Endothelial cell of hepatic sinusoid (primary cell): ENCODE data around the gene TRIL.

ENCODE experiments used
- in situ Hi-C: cut with HindIII; loops from 2 replicates; pipeline ENCODE4 v1.10.0; 2017; ENCODE audit warnings: low sequenced_read_pairs

The TRIL gene

GRCh38 chr7:28984217-28984616 is 26.1 kb upstream of the TRIL start:
- in situ Hi-C loops: no loop called here

DNA sequence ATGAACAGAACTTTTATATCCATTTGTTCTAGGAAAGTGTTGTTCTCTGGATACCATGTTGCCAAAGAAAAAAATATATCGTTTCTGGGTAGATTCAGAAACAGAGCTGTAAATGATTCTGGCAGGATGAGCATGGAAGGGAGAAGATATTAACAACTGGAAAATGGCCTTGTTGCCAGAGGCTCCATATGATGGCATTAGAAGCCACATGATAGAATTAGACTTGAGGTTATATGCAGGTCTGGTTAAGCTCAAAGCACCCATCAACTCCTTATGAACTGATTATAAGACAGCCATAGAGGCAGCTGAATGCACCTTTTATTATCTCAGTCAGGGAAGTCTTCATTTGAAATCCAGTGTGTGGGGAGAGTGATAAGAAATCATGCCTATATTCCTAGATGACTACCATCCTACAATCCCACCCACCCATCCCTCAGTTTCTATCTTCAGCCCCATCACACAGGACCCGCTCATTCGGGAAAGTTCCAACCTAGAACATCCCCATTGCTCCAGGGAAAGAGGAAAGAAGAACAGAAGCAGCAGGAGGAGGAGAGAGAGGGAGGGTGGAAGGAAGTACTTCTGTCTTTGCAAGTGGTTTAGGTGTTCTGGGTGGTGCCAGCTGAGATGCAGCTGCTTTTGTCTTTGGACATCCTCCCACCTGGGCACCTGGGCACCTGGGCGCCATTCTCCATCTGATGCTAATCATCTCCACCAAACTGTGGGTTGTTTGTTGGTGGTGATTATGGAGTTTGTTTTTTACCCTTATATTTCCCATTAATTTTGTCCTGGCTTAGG is 25.5 kb upstream of the TRIL start:
- in situ Hi-C loops: no loop called here

DNA sequence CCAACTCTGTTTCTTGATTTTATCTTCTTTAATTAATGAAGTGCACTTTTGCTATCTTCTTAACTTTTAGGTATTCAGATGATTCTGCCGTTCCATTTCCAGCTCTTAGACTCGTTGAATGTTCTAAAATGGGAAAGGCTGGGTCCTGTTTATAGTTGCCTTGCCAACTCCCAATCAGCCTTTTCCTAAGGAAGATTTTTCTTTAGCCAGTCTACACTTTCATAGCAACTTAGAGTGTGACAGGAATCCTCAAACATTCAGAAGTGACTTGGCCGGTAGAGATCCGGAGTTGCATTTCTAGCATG is 23.0 kb upstream of the TRIL start:
- in situ Hi-C loops: no loop called here

- in situ Hi-C loops: no loop called here
Measured at GRCh38 chr7:28980451-28981160, 22.5 kb upstream of the TRIL start.

- in situ Hi-C loops: no loop called here
Measured at GRCh38 chr7:28979776-28980175, 21.6 kb upstream of the TRIL start.

DNA sequence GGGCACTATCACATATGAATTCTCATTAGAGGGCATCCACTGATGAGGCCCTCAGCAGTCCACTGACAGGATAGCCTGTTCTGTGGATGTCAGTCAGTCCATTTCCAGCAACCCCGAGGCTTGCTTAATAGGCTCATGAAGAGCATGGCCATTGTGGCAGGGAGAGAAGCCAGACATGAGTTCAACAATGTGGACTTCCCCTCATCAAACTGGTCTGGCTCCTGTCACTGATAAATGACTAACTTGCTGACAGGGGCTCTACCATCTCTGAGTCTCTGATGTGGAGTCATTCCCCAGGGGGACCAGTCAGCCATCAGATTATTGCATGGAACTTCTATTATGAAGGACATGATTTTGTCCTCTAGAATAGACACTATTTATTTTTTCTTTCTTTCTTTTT is 19.8 kb upstream of the TRIL start:
- in situ Hi-C loops: no loop called here

DNA sequence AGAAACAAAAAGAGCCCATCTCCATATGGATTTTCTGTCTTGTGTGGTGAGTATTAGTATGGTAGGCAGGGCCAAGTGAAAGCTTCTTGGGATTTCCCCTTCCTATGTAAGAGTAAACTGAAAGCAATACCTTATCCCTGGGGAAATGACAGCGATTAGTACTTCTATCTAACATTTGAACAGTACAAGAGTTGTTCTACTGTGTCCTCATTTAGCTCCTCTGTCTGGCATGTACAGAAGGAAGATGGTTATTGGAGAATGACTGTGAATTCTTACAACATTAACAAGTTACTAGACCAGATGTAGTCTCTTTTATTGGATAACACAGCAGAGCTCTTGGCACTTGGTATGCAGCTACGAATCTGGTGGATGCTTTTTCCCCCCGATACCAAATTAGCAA is 17.9 kb upstream of the TRIL start:
- in situ Hi-C loops: no loop called here

GRCh38 chr7:28973591-28973990 is 15.5 kb upstream of the TRIL start:
- in situ Hi-C loops: no loop called here

DNA sequence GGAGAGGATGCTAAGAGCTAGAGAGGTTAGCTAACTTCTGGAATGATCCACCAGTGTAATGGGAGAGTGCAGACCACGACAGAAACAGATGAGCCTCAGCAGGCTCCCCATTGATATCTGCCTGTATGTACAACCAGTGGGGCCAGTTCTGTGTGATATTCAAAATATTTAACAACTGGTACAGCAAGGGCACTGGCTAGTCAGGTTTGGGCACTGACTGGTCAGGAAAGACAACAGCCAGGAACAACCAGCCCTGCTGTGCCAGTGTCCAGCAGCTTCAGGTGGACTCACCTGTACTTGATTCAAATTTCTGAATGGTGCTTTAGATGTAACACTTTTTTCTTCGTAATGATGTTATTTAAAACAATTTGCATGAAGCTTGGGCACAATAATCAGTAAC is 5.9 kb upstream of the TRIL start:
- in situ Hi-C loops: no loop called here

DNA sequence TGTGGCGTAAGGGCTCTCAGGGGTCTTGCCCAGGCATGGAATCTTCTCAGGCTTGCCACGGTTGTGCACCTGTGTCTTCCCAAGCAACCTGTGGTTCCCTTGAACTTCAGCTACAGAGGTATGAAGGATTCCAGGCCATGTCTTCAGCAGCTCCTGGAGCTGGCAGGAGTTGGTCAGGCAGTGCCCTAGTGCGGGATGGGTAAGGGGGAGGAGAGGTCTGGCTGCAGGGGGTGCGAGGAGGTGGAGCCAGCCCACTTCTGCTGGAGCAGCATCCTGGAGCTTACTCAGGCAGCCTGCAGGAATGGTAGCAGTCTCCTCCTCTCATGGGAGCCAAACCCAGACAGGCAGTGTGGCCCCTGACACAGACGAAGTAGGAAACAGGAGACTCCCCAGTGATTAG is 3.8 kb upstream of the TRIL start:
- in situ Hi-C loops: no loop called here

GRCh38 chr7:28960071-28960840 is 2.1 kb upstream of the TRIL start:
- in situ Hi-C loops: no loop called here

DNA sequence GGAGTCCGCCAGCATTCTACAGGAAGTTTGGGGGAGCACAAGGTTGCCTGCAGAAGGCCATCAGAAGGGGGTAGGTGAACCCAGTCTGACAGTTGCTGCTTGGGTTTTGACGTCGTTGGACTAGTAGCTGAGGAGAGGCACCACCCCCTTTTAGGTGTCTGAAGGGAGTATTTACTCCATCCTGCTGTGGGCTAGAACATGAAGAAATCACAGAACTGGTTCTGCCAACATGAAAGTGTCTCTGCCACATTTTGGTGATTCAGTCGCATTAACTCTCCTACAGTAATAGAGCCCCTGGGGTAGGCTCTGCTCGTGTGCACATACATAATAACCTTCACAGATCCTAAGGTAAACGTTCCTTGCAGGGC is 834 bp upstream of the TRIL start:
- in situ Hi-C loops: no loop called here

DNA sequence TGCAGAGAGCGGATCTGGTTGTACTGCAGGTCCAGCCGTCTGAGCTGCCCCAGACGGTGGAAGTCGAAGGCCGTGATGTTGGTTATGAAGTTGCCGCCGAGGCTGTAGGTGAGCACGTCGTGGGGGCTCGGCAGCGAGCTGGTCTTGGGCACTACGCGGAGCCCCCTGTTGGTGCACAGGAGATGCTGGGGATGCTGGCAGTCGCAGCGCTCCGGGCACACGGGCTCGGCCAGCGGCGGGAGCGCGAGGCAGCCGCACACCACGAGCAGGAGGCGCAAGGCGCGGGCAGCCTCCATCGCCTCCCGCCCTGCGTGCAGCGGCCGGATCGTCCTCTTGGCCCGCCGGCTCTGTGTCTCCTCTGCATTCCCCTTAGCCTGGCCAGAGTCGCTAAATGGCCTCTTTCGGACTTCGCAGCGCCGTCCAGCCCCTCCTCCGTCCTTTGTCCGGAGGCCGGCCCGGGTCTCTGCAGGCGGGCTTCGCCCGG is 337 bp downstream of the TRIL start:
- in situ Hi-C loops: no loop called here

- in situ Hi-C loops: no loop called here
Measured at GRCh38 chr7:28957064-28957750, 923 bp downstream of the TRIL start.

DNA sequence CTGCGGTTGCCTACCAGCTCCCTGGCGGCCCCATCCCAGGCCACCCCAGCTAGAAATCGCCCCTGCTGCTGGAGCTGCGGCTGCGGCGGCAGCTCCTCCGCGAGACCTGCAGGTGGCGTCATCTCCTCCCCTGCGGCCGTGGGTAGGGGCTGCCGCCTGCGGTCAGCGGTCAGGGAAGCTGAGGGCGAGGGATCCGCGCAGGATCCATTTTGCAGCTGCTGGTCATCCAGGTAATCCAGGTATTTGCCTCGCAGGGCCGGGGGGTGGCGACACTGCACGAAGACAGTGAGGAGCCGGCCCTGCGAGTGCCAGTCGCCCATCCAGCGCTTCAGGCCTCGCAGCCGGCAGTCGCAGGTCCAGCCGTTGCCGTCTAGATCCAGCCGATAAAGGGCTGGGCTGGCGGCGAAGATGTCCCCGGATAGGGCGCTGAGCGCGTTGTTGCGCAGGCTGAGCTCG is 1.5 kb downstream of the TRIL start:
- in situ Hi-C loops: no loop called here

DNA sequence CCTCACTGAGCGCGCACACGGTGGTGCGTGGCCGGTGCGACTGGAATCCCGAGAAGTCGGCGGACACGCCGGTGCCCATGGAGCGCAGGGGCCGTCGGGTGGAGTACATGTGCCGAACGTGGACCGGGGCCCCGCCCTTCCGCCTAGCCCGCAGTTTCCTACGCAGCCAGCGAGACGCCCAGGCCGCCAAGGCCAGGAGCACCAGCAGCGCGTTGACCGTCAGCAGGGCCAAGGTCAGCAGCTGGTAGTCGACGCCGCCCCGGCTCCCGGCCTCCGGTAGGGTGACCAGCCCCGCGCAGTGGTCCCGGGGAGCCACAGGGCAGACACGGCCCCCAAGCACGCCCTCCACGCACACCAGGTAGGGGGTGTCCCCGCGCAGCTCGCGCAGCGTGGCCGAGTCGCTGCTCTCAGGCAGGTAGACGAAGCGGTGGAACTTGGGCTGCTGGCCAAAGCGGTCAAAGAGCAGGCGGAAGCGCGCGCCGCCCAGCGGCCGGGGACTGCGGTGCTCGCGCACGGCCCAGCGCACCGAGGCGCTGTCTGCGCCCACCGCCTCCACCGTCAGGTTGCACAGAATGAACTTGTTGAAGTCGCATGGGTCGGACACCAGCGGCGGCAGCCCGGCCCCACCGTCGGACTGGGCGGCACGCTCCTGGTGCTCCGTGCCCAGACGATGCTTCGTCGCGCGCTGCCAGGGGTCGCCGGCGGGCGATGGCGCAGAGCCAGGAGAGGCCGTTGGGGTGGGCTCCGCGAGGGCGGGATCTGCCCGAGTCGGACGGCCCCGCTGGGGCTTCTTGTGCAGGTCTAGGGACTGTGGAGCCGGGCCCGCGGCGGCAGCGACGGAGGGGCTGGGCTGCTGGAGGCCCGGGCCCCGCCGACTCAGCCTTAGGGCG is 2.2 kb downstream of the TRIL start:
- in situ Hi-C loops: no loop called here

GRCh38 chr7:28955356-28955717 is 2.8 kb downstream of the TRIL start:
- in situ Hi-C loops: no loop called here

DNA sequence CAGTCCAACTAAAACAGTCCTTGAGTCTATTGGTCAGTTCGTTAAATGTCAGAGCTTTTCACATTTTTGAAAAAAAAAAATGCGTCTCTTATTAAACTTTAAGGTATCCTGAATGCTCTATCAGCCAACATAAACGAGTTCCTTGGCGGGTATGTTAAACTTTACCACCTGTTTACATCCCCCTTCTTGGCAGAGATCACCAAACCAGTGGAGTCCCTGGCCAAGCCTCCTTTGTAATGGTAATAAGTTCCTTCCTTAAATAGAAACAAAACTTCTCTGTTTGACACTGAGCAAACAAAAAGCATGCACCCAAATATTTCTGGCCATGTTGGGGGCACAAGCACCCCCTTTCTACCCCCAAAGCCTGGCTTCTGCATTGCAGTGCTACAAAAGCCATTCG is 3.2 kb downstream of the TRIL start:
- in situ Hi-C loops: no loop called here

DNA sequence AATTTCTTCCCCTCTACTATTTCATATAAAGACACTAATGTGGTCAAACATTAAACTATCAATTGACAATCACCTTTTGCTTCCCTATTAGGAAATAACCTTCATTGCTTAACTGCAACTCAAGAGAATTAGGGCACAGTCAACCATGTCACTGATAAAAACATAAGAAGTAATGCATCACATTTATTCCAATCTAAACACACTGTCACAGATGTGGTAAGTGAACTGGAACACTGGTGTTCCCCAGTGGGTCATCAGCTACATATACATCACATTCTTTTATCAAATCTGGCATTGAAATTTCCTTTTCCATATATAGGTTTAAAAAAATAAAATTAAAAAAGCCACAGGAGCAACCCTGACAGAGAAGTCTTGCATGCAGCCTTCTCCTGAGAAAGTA is 3.7 kb downstream of the TRIL start:
- in situ Hi-C loops: no loop called here

DNA sequence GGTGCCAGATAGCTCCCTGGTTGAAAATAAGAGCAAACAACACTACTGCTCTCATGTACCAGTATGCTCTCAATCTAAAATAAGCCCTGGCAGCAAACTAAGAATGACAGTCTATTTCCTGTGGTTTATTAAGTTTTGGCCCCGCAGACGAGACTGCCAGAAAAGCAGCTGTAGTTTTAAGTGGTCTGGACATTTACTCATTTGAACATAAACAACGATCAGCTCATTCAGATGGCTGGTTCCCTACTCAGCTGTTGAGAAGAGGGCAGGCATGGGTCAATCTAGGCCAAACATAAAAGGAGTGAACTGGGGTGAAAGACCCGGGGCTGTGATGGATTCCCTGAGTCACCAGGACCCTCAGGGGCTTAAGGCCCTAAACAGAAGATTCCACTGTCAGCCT is 4.5 kb downstream of the TRIL start:
- in situ Hi-C loops: no loop called here
